GM19025 (cell line): Measurements from ENCODE around the gene MAGEA6.
"Not testable (repeated sequence)": the region's sequence is repeated elsewhere in the genome, so short reads cannot be mapped to it uniquely, and the experiment has no call there.

ENCODE experiments used
- ATAC-seq: cut with Tn5 transposase; IDR thresholded peaks from one replicate; pipeline ENCODE4 v1.9.1; 2021; ENCODE audit warnings: mild to moderate bottlenecking, low read depth, moderate library complexity; ENCODE audit not compliant: unreplicated experiment

Gene MAGEA6

DNA sequence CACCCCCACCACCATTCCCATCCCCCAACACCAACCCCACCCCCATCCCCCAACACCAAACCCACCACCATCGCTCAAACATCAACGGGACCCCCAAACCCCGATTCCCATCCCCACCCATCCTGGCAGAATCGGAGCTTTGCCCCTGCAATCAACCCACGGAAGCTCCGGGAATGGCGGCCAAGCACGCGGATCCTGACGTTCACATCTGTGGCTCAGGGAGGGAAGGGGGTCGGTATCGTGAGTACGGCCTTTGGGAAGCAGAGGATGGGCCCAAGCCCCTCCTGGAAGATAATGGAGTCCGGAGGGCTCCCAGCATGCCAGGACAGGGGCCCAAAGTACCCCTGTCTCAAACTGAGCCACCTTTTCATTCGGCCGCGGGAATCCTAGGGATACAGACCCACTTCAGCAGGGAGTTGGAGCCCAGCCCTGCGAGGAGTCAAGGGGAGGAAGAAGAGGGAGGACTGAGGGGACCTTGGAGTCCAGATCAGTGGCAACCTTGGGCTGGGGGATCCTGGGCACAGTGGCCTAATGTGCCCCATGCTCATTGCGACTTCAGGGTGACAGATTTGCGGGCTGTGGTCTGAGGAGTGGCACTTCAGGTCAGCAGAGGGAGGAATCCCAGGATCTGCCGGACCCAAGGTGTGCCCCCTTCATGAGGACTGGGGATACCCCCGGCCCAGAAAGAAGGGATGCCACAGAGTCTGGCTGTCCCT lies 35.2 kb downstream of the MAGEA6 start:
- not testable (repeated sequence) for ATAC-seq

DNA sequence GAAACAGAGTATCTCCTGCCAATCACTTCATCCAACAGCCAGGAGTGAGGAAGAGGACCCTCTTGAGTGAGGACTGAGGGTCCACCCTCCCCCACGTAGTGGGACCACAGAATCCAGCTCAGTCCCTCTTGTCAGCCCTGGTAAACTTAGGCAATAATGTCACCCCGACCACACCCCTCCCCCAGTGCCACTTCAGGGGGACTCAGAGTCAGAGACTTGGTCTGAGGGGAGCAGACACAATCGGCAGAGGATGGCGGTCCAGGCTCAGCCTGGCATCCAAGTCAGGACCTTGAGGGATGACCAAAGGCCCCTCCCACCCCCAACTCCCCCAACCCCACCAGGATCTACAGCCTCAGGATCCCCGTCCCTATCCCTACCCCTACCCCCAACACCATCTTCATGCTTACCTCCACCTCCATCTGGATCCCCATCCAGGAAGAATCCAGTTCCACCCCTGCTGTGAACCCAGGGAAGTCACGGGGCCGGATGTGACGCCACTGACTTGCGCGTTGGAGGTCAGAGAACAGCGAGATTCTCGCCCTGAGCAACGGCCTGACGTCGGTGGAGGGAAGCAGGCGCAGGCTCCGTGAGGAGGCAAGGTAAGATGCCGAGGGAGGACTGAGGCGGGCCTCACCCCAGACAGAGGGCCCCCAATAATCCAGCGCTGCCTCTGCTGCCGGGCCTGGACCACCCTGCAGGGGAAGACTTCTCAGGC lies 36.1 kb downstream of the MAGEA6 start, which contains the start of the genes CSAG1 and MAGEA12:
Gene CSAG1 (minus strand): TSS at position 461 of the 715 bp plus-strand sequence. CDS start 1,261 bp downstream, outside the sequence.
Gene MAGEA12 (plus strand): TSS at position 497 of the 715 bp plus-strand sequence. CDS start 2,405 bp downstream, outside the sequence.
- no peak for ATAC-seq

DNA sequence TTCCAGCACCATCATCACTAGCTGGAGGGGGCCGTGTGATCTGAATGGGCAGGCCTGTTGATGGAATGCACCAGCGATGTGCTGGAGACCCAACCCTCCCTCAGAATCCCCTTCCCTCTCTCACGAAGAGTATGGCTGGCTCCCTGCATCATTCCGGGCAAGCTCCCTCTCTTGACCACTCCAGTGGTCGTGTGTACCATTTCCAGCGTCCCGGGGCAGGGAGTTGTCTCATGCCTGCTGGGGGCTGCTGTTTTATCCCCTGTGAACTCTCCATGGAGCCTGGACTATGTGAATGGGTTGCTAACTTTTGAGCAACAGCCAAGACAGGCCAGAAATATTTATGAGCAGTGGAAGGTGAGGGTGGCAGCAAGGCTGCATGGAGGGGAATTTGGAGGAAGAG lies 44.1 kb downstream of the MAGEA6 start:
- ATAC-seq: no peak
